SK-N-SH (cell line): Measurements from ENCODE around the gene SULT1C2. TPM values are rescaled to one million over a fixed set of nuclear protein-coding genes. Genes with fewer than 3 reads are reported as not detected.

Experiments used
- CTCF ChIA-PET: fragments of 300-600, 350-600 bp; formaldehyde crosslinking; extraction: SDS; loops from one replicate; lab custom pipeline; 2021; lab: Yijun Ruan, JAX
- POLR2A ChIA-PET: fragments of 350-600 bp; sonication (Branson Sonifier 250); formaldehyde crosslinking; extraction: SDS; loops from one replicate; lab custom pipeline; 2020; ENCODE audit warnings: antibody characterized with exemption, inconsistent platforms; lab: Yijun Ruan, JAX
- DNase-seq: peaks from one replicate; pipeline ENCODE4 v3.0.0; 2012
- H2AFZ ChIP-seq: fragments of 200-600 bp; sonication (generic); 2 replicates; pipeline ENCODE4 v1.8.1; 2016; ENCODE audit warnings: antibody characterized with exemption, mild to moderate bottlenecking, low read depth
- H3F3A ChIP-seq: fragments of 200-600 bp; sonication (generic); replicated peaks from 2 replicates; pipeline ENCODE3; 2016; ENCODE audit warnings: antibody characterized with exemption, mild to moderate bottlenecking; ENCODE audit not compliant: insufficient read depth
- H3K27ac ChIP-seq, 2 experiments: fragments of 200-500 bp in 1 of 2; fragments of 200-600 bp in 1 of 2; sonication (Bioruptor generic) in 1 of 2; sonication (generic), shearing (Covaris generic) in 1 of 2; 2 replicates each; pipeline versions ENCODE4 v1.5.1 to v1.6.1; 2014 to 2016; ENCODE audit warnings: low read depth in 2 of 2, inconsistent platforms in 1 of 2, low read length in 1 of 2, mild to moderate bottlenecking in 1 of 2, mixed read lengths in 1 of 2
- H3K27me3 ChIP-seq: fragments of 200-600 bp; sonication (generic), shearing (Covaris generic); 2 replicates; pipeline ENCODE4 v1.6.1; 2016; ENCODE audit warnings: mixed run types; ENCODE audit not compliant: insufficient read depth
- H3K36me3 ChIP-seq, 2 experiments: fragments of 200-500 bp in 1 of 2; fragments of 200-600 bp in 1 of 2; sonication (Bioruptor generic) in 1 of 2; sonication (generic) in 1 of 2; replicated peaks in 1 of 2; 2 replicates each; pipeline versions ENCODE3 to v1.5.1; 2014 to 2016; ENCODE audit warnings: low read length in 1 of 2, mild to moderate bottlenecking in 1 of 2; ENCODE audit not compliant: insufficient read depth in 2 of 2, control insufficient read depth in 1 of 2
- H3K4me1 ChIP-seq, 2 experiments: fragments of 200-500 bp in 1 of 2; fragments of 200-600 bp in 1 of 2; sonication (Bioruptor generic) in 1 of 2; sonication (generic), shearing (Covaris generic) in 1 of 2; 2 replicates each; pipeline versions ENCODE4 v1.5.1 to v1.6.1; 2014 to 2016; ENCODE audit warnings: low read depth in 1 of 2, low read length in 1 of 2, mixed run types in 1 of 2; ENCODE audit not compliant: insufficient read depth in 2 of 2, control insufficient read depth in 1 of 2
- H3K4me2 ChIP-seq: fragments of 200-600 bp; sonication (generic), shearing (Covaris generic); 2 replicates; pipeline ENCODE4 v1.6.1; 2017; ENCODE audit warnings: mixed run types
- H3K4me3 ChIP-seq, 2 experiments: fragments of 200-500 bp in 1 of 2; fragments of 200-600 bp in 1 of 2; sonication (Bioruptor generic) in 1 of 2; sonication (generic), shearing (Covaris generic) in 1 of 2; 2 replicates each; pipeline versions ENCODE4 v1.5.1 to v1.8.1; 2014 to 2016; ENCODE audit warnings: low read depth in 2 of 2, inconsistent platforms in 1 of 2, low read length in 1 of 2, mild to moderate bottlenecking in 1 of 2, mixed read lengths in 1 of 2, moderate library complexity in 1 of 2
- H3K79me2 ChIP-seq: fragments of 200-600 bp; sonication (generic); 2 replicates; pipeline ENCODE4 v1.8.1; 2017; ENCODE audit warnings: mild to moderate bottlenecking; ENCODE audit not compliant: insufficient read depth
- H3K9ac ChIP-seq: fragments of 200-600 bp; sonication (generic); 2 replicates; pipeline ENCODE4 v1.6.1; 2017; ENCODE audit warnings: mixed run types
- H3K9me2 ChIP-seq: fragments of 200-600 bp; sonication (generic); 2 replicates; pipeline ENCODE4 v1.6.1; 2017; ENCODE audit warnings: mixed run types
- H3K9me3 ChIP-seq: fragments of 200-600 bp; sonication (generic); 2 replicates; pipeline ENCODE4 v1.6.1; 2017; ENCODE audit warnings: mixed run types, mild to moderate bottlenecking, moderate library complexity
- H4K20me1 ChIP-seq: fragments of 200-600 bp; sonication (generic); 2 replicates; pipeline ENCODE4 v1.6.1; 2017; ENCODE audit warnings: mild to moderate bottlenecking, mixed run types; ENCODE audit not compliant: insufficient read depth
- EP300 ChIP-seq, 2 experiments: IDR thresholded peaks; 2 replicates each; pipeline versions ENCODE4 v1.4.0 to v1.6.1; 2012; ENCODE audit warnings: borderline replicate concordance in 1 of 2, low read depth in 1 of 2, low read length in 1 of 2
- EZH2phosphoT487 ChIP-seq: fragments of 200-600 bp; sonication (generic); IDR thresholded peaks from 2 replicates; pipeline ENCODE4 v1.6.1; 2017; ENCODE audit warnings: low read depth, mixed run types, mild to moderate bottlenecking, antibody characterized with exemption, moderate library complexity, borderline replicate concordance
- GABPA ChIP-seq: IDR thresholded peaks from 2 replicates; pipeline ENCODE4 v1.4.0; 2012; ENCODE audit warnings: low read depth, mild to moderate bottlenecking
- GATA2 ChIP-seq: sonication (generic); formaldehyde crosslinking; IDR thresholded peaks from 2 replicates; pipeline ENCODE4 v1.5.0; 2020; ENCODE audit warnings: mild to moderate bottlenecking, missing genetic modification reagents
- MXI1 ChIP-seq: IDR thresholded peaks from 2 replicates; pipeline ENCODE4 v1.6.1; 2012; ENCODE audit warnings: mild to moderate bottlenecking, low read depth, low read length, improper control_type of control experiment
- NFIC ChIP-seq: IDR thresholded peaks from 2 replicates; pipeline ENCODE4 v1.4.0; 2012; ENCODE audit warnings: borderline replicate concordance
- NRF1 ChIP-seq: IDR thresholded peaks from 2 replicates; pipeline ENCODE4 v1.6.1; 2012; ENCODE audit warnings: low read depth, mild to moderate bottlenecking, low read length
- RAD21 ChIP-seq: IDR thresholded peaks from 2 replicates; pipeline ENCODE4 v1.6.1; 2012; ENCODE audit warnings: mild to moderate bottlenecking, low read length
- RCOR1 ChIP-seq: fragments of 150-350 bp; IDR thresholded peaks from 2 replicates; pipeline ENCODE4 v1.6.1; 2017; ENCODE audit warnings: antibody characterized with exemption, low read length
- TEAD4 ChIP-seq: IDR thresholded peaks from 2 replicates; pipeline ENCODE4 v1.4.0; 2012; ENCODE audit warnings: mild to moderate bottlenecking, borderline replicate concordance; ENCODE audit not compliant: insufficient read depth
- YY1 ChIP-seq: IDR thresholded peaks from 2 replicates; pipeline ENCODE4 v1.4.0; 2012; ENCODE audit warnings: low read depth, mild to moderate bottlenecking
- WGBS: methylation state at CpG from one replicate; pipeline ENCODE4 v1.1.6; 2017; ENCODE audit warnings: low lambda C conversion rate; 5-methylcytosine and 5-hydroxymethylcytosine counted together
- polyA plus RNA-seq, 3 experiments: library from polyadenylated mRNA; depleted of rRNA; stranded (reverse); fragments of >200 nt; gene quantifications; 2 replicates each; pipeline ENCODE4 v1.2.3, GENCODE V29; 2012
- TF ChIP-seq, protein P1 (sequence below): IDR thresholded peaks from 2 replicates; pipeline ENCODE4 v1.4.0; 2012; ENCODE audit warnings: low read depth, borderline replicate concordance
- TF ChIP-seq, protein P2 (sequence below): fragments of 150-350 bp; IDR thresholded peaks from 2 replicates; pipeline ENCODE4 v1.6.1; 2016; ENCODE audit warnings: mild to moderate bottlenecking, low read depth, low read length

The SULT1C2 gene
- polyA plus RNA-seq, 1 of the 3 experiments (the other 2 are of a cell fraction), result not detected

DNA sequence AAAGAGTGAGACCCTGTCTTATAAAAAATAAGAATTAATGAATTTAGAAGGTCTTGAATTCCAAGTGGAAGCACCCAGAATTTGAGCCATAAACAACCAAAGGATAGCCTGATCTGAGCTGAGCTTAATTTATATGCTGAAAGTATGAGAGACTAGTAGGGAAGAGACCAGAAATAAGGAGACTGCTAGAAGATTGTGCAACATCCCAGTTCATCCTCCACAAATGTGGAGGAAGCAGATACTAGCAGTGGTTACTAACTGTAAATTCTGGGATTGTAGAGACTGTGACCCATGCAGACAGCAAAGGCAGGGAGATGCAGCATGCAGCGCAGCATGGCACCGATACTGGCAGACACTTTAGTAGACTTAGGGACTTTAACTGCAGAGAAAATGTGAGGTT lies 1.5 kb upstream of the SULT1C2 start (continued):
- no peak for TF ChIP-seq RCOR1
- TF ChIP-seq NRF1, result no peak
- TF ChIP-seq, protein P1, sequence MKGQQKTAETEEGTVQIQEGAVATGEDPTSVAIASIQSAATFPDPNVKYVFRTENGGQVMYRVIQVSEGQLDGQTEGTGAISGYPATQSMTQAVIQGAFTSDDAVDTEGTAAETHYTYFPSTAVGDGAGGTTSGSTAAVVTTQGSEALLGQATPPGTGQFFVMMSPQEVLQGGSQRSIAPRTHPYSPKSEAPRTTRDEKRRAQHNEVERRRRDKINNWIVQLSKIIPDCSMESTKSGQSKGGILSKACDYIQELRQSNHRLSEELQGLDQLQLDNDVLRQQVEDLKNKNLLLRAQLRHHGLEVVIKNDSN, result no peak
- TF ChIP-seq, all 33 proteins: peak for 0

DNA sequence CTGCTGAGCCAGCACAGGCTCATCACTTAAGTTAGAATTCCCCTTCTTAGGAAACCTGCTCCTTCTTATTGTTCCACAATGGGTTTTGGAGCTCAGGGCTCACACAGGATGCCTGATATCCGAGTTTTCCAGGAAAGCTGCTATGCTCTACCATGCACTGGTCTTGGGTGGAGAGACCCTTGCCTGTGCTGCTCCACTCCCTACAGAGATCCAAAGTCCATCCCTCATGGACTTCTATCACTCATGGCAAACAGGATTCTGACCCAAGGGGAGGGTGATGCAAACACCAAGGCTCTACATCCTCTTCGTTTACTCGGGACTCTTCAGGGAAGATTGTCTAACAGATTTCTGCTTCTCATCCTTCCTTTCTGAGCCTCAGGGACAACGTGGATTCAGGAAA lies 5.2 kb downstream of the SULT1C2 start:
- 25% methylated on average over 4 of the region's 4 CpGs for WGBS
- no peak overlapping the region for H3K4me3 ChIP-seq
- TF ChIP-seq NFIC (no peak), TEAD4 (no peak), RAD21 (no peak), EZH2phosphoT487 (no peak)
- H3K9ac ChIP-seq, result no peak overlapping the region
- H3K9me2 ChIP-seq, result no peaks in the 10 kb centered on the region
- no peak overlapping the region for H3K27ac ChIP-seq
- H3K4me1 ChIP-seq, result no peaks in the 10 kb centered on the region
- no peaks in the 10 kb centered on the region for H3K36me3 ChIP-seq
- no peaks in the 10 kb centered on the region for H3K9me3 ChIP-seq
- H3K27me3 ChIP-seq, result no peaks in the 10 kb centered on the region
- no peaks in the 10 kb centered on the region for H3F3A ChIP-seq
- H4K20me1 ChIP-seq, result no peaks in the 10 kb centered on the region
- POLR2A ChIA-PET, result no interaction called here
- H3K79me2 ChIP-seq, result no peaks in the 10 kb centered on the region
- H2AFZ ChIP-seq, result no peak overlapping the region
- CTCF ChIA-PET, result no interaction called here
- no peak for DNase-seq
- H3K4me2 ChIP-seq, result no peak overlapping the region

DNA sequence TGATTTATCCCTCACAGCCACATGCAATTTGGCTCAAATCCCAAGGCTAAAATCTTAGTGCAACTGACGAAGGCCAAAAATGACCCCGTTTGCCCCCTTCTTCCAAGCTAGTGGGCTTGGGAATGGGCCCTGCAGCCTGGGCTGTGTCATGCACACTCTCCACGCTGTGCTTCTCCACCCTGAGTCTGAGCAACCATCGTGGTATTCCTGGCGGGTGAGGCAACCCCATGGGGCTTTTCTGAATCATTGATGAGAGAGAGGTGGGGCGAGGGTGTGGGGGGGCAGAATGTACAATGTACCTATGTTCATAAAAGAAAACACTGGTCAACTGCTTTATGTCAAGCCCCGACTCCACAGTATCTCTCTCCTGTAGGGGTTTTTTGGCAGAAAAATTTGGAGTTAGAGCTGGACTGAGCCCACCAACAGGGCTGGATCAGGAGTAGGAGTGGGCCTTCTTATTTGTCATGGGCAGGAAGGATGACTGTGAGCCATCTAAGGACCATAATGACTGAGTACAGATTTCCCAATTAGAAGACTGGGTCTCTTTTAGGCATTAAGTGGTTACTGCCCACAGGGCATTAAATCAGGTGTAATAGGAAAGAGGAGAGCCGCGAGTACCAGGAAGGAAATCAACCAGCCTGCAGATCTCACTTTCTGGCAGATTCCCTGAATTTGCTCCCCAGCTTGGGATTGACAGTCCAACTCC lies 8.9 kb downstream of the SULT1C2 start:
- Histone ChIP-seq H3K4me2 (no peak overlapping the region), H3K27ac (no peak overlapping the region), H3K9ac (no peak overlapping the region), H3K9me3 (no peaks in the 10 kb centered on the region), H3K9me2 (no peaks in the 10 kb centered on the region), H3F3A (no peaks in the 10 kb centered on the region), H3K4me3 (no peak overlapping the region), H3K4me1 (no peaks in the 10 kb centered on the region), H3K79me2 (no peaks in the 10 kb centered on the region), H4K20me1 (no peaks in the 10 kb centered on the region), H2AFZ (no peak overlapping the region), H3K36me3 (no peaks in the 10 kb centered on the region), H3K27me3 (no peaks in the 10 kb centered on the region)
- WGBS, result 57% methylated on average over 6 of the region's 9 CpGs
- TF ChIP-seq YY1 (no peak), GABPA (no peak), EP300 (IDR thresholded peaks at IDR 0.05; ENCODE audit: borderline replicate concordance in 1 of 2, low read depth in 1 of 2, low read length in 1 of 2) (no peak), GATA2 (CRISPR knock-in tag) (no peak), MXI1 (no peak)
- TF ChIP-seq, protein P2, sequence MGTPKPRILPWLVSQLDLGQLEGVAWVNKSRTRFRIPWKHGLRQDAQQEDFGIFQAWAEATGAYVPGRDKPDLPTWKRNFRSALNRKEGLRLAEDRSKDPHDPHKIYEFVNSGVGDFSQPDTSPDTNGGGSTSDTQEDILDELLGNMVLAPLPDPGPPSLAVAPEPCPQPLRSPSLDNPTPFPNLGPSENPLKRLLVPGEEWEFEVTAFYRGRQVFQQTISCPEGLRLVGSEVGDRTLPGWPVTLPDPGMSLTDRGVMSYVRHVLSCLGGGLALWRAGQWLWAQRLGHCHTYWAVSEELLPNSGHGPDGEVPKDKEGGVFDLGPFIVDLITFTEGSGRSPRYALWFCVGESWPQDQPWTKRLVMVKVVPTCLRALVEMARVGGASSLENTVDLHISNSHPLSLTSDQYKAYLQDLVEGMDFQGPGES, result no peak
- DNase-seq, result no peak
- ChIA-PET POLR2A (no interaction called here), CTCF (interaction anchor here (0.5 kb wide), 1 partner anchor 339 kb away, joined by 3 read pairs; no protein-coding TSS in a partner anchor)
